NB4 (cell line): ENCODE results near the gene ETV7.

Experiments
- DNase-seq: peaks from one replicate; pipeline ENCODE4 v3.0.0; 2010; ENCODE audit warnings: low read depth
- H3K4me3 ChIP-seq: one replicate; pipeline ENCODE4 v1.5.1; 2011; ENCODE audit warnings: mild to moderate bottlenecking, low read depth, low read length, moderate library complexity
- CTCF ChIP-seq: IDR thresholded peaks from one replicate; pipeline ENCODE4 v1.5.1; 2012; ENCODE audit warnings: low read depth, low read length
- MYC ChIP-seq: IDR thresholded peaks from 2 replicates; pipeline ENCODE4 v1.6.1; 2011; ENCODE audit warnings: low read depth, low read length
- POLR2A ChIP-seq: IDR thresholded peaks from 2 replicates; pipeline ENCODE4 v1.6.1; 2011; ENCODE audit warnings: mild to moderate bottlenecking; ENCODE audit not compliant: insufficient read length; ENCODE audit errors: extremely low read depth
- TF ChIP-seq, protein P1 (sequence below): IDR thresholded peaks from 2 replicates; pipeline ENCODE4 v1.6.1; 2011; ENCODE audit warnings: low read depth, low read length

ETV7 gene

GRCh38 chr6:36428911-36429310 lies 41.4 kb upstream of the ETV7 start:
- DNase-seq, result no peak
- TF ChIP-seq CTCF (peak; percentile 12), POLR2A (no peak)

DNA sequence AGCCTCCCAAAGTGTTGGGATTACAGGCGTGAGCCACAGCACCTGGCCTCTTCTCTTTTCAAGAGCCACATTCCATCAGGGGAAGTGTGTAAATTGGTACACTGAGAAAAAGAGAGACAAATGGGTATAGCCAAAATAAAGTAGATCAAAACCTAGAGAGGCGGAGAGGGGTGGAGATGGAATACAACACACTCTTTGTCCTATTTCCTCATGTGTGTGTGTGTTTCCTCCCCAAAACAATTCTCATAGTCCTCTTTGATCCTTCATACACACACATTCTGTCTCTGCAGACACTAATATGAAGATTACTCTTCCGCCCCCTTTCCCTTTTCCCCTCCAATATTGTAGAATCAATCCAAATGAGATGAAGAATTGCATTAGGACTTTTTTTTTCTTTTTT lies 39.2 kb upstream of the ETV7 start:
- DNase-seq, result no peak
- no peak overlapping the region for H3K4me3 ChIP-seq
- no peak for TF ChIP-seq POLR2A
- no peak for TF ChIP-seq MYC
- TF ChIP-seq, protein P1, sequence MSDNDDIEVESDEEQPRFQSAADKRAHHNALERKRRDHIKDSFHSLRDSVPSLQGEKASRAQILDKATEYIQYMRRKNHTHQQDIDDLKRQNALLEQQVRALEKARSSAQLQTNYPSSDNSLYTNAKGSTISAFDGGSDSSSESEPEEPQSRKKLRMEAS, result no peak
- no peak for TF ChIP-seq CTCF

More at GRCh38 chr6:36428911-36429310, 41.4 kb upstream of the ETV7 start:
- H3K4me3 ChIP-seq, result no peak overlapping the region

DNA sequence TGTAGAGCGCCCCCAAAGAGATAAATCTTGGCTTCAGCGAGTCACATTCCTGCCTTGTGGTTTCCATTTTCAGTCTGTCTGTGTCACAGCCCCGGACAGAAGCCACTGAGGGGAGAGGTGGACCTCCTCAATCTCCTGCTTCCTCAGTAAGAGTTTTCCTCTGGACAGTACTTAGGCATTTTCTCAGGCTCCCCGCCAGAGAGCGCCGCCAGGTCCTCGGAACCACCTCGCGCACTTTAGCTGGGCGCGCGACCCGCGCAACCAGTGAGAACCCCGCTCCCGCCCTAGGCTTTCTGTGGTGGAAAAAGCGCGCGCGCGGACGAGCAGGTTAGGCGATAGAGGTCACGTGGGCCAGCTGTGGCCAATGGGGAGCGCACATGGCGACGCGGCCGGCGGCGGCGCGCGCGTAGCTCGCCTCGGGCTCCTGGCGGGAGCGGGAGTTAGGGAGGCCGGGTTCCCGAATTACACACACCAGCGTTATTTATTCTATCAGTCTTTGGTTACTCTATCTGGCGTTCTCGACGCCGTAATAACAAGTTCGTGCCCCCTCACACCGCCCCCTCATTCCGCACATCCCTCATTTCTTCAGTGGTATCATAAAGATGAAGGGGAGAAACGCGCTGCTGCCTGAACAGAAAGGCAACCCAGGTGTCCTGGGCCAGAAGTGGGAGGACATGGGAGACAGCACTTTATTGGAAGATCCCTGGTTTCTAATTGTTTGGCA lies 35.8 kb upstream of the ETV7 start:
- TF ChIP-seq, protein P1, result peak; percentile 99
- peak; percentile 82 for TF ChIP-seq POLR2A
- TF ChIP-seq CTCF, result peak; percentile 62
- peak; percentile 30; the same call in 1 of the 2 replicates for TF ChIP-seq MYC
- DNase-seq, result peak; percentile 99

GRCh38 chr6:36422714-36423100 lies 35.2 kb upstream of the ETV7 start:
- TF ChIP-seq MYC, result no peak
- no peak for TF ChIP-seq POLR2A
- TF ChIP-seq, protein P1, result no peak
- TF ChIP-seq CTCF, result no peak
- peak overlapping the region; percentile 54 for H3K4me3 ChIP-seq

More for the DNA sequence above, 35.8 kb upstream of the ETV7 start:
- H3K4me3 ChIP-seq, result peak overlapping the region; percentile 54

GRCh38 chr6:36419310-36419709 lies 31.8 kb upstream of the ETV7 start:
- TF ChIP-seq, protein P1, result no peak
- TF ChIP-seq CTCF (no peak), POLR2A (no peak), MYC (no peak)
- no peak for DNase-seq

More at GRCh38 chr6:36422714-36423100, 35.2 kb upstream of the ETV7 start:
- DNase-seq, result peak; percentile 20

GRCh38 chr6:36418558-36418957 lies 31.1 kb upstream of the ETV7 start:
- DNase-seq, result peak; percentile 50
- no peak overlapping the region for H3K4me3 ChIP-seq
- TF ChIP-seq MYC, result no peak
- TF ChIP-seq, protein P1, result no peak

More at GRCh38 chr6:36419310-36419709, 31.8 kb upstream of the ETV7 start:
- H3K4me3 ChIP-seq, result no peak overlapping the region
